Gastroesophageal sphincter (tissue), 4 donors: Measurements from ENCODE around the gene DNAJC6. TPM values are rescaled to one million over a fixed set of nuclear protein-coding genes. Genes with fewer than 3 reads are reported as not detected.

Experiments used
- ATAC-seq: fragments of 150-250 bp; one replicate; pipeline ENCODE4 v1.9.1; 2016; ENCODE audit warnings: mild to moderate bottlenecking, moderate library complexity
- H3K27ac ChIP-seq, 4 donors: fragments of 200-600 bp; sonication (generic) in 3 of 4; 1 replicate in 3 of 4; 2 replicates in 1 of 4; pipeline ENCODE4 v1.5.1; 2016 to 2019
- H3K27me3 ChIP-seq: fragments of 200-600 bp; sonication (generic); one replicate; pipeline ENCODE4 v1.5.1; 2019
- H3K36me3 ChIP-seq, 2 donors: fragments of 200-600 bp; sonication (generic); one replicate each; pipeline ENCODE4 v1.5.1; 2019; ENCODE audit warnings: control low read depth in 1 of 2
- H3K4me1 ChIP-seq, 3 donors: fragments of 200-600 bp; sonication (generic); 1 replicate in 2 of 3; 2 replicates in 1 of 3; pipeline ENCODE4 v1.5.1; 2016 to 2019; ENCODE audit warnings: control low read depth in 2 of 3
- H3K4me3 ChIP-seq, 2 donors: fragments of 200-600 bp; sonication (generic); one replicate each; pipeline ENCODE4 v1.5.1; 2019; ENCODE audit warnings: mild to moderate bottlenecking in 1 of 2, moderate library complexity in 1 of 2
- H3K9me3 ChIP-seq, 3 donors: fragments of 200-600 bp; sonication (generic); one replicate each; pipeline ENCODE4 v1.5.1; 2017 to 2019; ENCODE audit warnings: control low read depth in 2 of 3
- CTCF ChIP-seq, 4 experiments: fragments of 200-600 bp in 2 of 4; fragments of 450-650 bp in 2 of 4; sonication (generic) in 1 of 4; IDR thresholded peaks; one replicate each; pipeline ENCODE4 v1.5.1; 2017 to 2019; ENCODE audit warnings: antibody characterized with exemption in 4 of 4, mild to moderate bottlenecking in 2 of 4, moderate library complexity in 2 of 4
- EP300 ChIP-seq: sonication (generic); formaldehyde crosslinking; IDR thresholded peaks from one replicate; pipeline ENCODE4 v1.6.1; 2017; ENCODE audit warnings: antibody characterized with exemption, mild to moderate bottlenecking
- POLR2A ChIP-seq, 2 donors: fragments of 450-650 bp; IDR thresholded peaks; one replicate each; pipeline ENCODE4 v1.6.1; 2017; ENCODE audit warnings: antibody characterized with exemption in 2 of 2, mild to moderate bottlenecking in 2 of 2, moderate library complexity in 1 of 2
- POLR2AphosphoS5 ChIP-seq: sonication (generic); formaldehyde crosslinking; IDR thresholded peaks from one replicate; pipeline ENCODE4 v1.6.1; 2017; ENCODE audit warnings: antibody characterized with exemption
- whole genome bisulfite sequencing, 2 donors: methylation state at CpG; one replicate each; pipeline ENCODE4 v1.1.5; 2018; ENCODE audit warnings: low coverage in 1 of 2; 5-methylcytosine and 5-hydroxymethylcytosine counted together
- total RNA-seq, 4 donors: library from RNA; depleted of rRNA; stranded (reverse); fragments of >200 nt; gene quantifications; one replicate each; pipeline ENCODE4 v1.1.0, GENCODE V29; 2016

The DNAJC6 gene
- total RNA-seq, 4 donors from 2014 or later = 2.0 to 5.3 (median 3.2) TPM

GRCh38 chr1:65419681-65420589, 110.6 kb downstream of the DNAJC6 start:
- Histone ChIP-seq H3K9me3 (no peaks in the 10 kb centered on the region), H3K27me3 (no peaks in the 10 kb centered on the region), H3K27ac (peak overlapping the region; percentile 69 to 99 (median 96)), H3K4me1 (peaks cover 0 to 38% (median 27%) of the 10 kb centered on the region in 3 donors), H3K4me3 (peak overlapping the region; percentile 62 to 90), H3K36me3 (no peaks in the 10 kb centered on the region)
- ATAC-seq = peak; percentile 95
- TF ChIP-seq POLR2A (IDR thresholded peaks at IDR 0.05) = no peak
- peak in 1 of 4 experiments; percentile 20 for TF ChIP-seq CTCF (IDR thresholded peaks at IDR 0.05)
- 0 to 3% methylated on average over 3 to 12 of the region's 52 CpGs for WGBS, 2 donors

- TF ChIP-seq CTCF (IDR thresholded peaks at IDR 0.05) = peak in 2 of 4 experiments; percentile 4 to 21
- no peak for TF ChIP-seq EP300
- TF ChIP-seq POLR2A (IDR thresholded peaks at IDR 0.05) = peak; percentile 75 to 77
- peak; percentile 85 for TF ChIP-seq POLR2AphosphoS5
- 0 to 1% methylated on average over 8 to 29 of the region's 60 CpGs for WGBS, 2 donors
- Histone ChIP-seq H3K9me3 (no peaks in the 10 kb centered on the region), H3K27me3 (no peaks in the 10 kb centered on the region), H3K4me1 (peaks cover 0 to 46% (median 27%) of the 10 kb centered on the region in 3 donors), H3K36me3 (peaks cover 1 to 8% of the 10 kb centered on the region in 2 donors), H3K4me3 (peak within 1 kb of the TSS; percentile 62 to 90), H3K27ac (peak within 1 kb of the TSS; percentile 89 to 99 (median 96))
- ATAC-seq = peak; percentile 87
Measured at GRCh38 chr1:65420590-65421350, 111.4 kb downstream of the DNAJC6 start, which contains the start of the genes LEPR and LEPROT. Gene LEPR, plus strand, starts transcription at chr1:65420668. Its CDS starts 144,898 bp downstream, at chr1:65565566. Gene LEPROT, plus strand, starts transcription at chr1:65420668. Its CDS starts 57 bp downstream, at chr1:65420725.

DNA sequence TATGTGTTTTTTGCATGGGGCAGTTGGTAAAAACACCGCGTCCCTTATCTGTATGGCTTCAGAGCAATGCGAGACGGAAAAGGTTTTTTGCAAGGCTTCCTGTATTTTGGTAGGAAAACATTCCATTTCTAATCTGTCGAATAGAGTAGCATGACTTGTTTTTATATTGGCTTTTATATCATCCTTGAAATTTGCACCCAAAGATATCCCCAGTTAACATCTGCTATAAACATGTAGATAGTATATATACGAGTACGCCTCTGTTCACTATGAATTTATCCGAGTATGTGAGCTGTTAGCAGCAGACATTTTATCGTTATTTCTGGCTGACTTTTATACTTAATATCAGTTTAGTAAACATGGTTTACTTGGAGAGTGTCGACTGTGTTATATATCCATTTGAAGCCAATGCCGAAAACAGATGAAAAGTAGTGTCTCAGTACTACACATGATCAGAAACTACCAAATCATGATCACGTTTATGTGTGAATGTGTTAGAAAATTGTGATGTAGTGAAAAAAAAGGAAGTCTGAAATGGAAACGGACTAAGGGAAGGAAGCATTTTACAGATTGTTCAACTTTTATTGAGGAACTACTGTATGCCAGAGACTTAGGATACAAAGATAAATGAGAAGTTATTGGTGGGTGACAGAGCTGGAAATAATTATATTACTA, 112.1 kb downstream of the DNAJC6 start:
- H3K4me1 ChIP-seq = peaks cover 0 to 49% (median 27%) of the 10 kb centered on the region in 3 donors
- peaks cover 3 to 16% of the 10 kb centered on the region in 2 donors for H3K36me3 ChIP-seq
- no peak for ATAC-seq
- TF ChIP-seq POLR2AphosphoS5 (no peak), POLR2A (IDR thresholded peaks at IDR 0.05) (no peak), EP300 (no peak), CTCF (IDR thresholded peaks at IDR 0.05) (no peak)
- peak overlapping the region; percentile 89 to 99 (median 96) for H3K27ac ChIP-seq
- no peaks in the 10 kb centered on the region for H3K27me3 ChIP-seq
- WGBS, 2 donors = 0 to 2% methylated on average over 13 of the region's 13 CpGs
- H3K4me3 ChIP-seq = peak overlapping the region; percentile 62 to 90
- H3K9me3 ChIP-seq = no peaks in the 10 kb centered on the region

GRCh38 chr1:65422241-65423203, 113.2 kb downstream of the DNAJC6 start:
- Histone ChIP-seq H3K36me3 (peaks cover 3 to 26% of the 10 kb centered on the region in 2 donors), H3K9me3 (no peaks in the 10 kb centered on the region), H3K27me3 (no peaks in the 10 kb centered on the region), H3K27ac (peak overlapping the region in 3 of 4 donors; percentile 95 to 99 (median 97)), H3K4me3 (peak overlapping the region; percentile 62 to 90), H3K4me1 (peaks cover 0 to 49% (median 27%) of the 10 kb centered on the region in 3 donors)
- ATAC-seq = no peak
- 92 to 95% methylated on average over 7 to 9 of the region's 12 CpGs for WGBS, 2 donors
- no peak for TF ChIP-seq CTCF (IDR thresholded peaks at IDR 0.05)
